Breast epithelium (tissue), 4 donors: Measurements from ENCODE around the gene SLITRK5. TPM values are rescaled to one million over a fixed set of nuclear protein-coding genes. Genes with fewer than 3 reads are reported as not detected.
A peak's percentile ranks its signal among the peaks of the same experiment; 100 is the strongest.

ENCODE experiments used
- DNase-seq, 2 donors: peaks; one replicate each; pipeline ENCODE4 v3.0.0-alpha.2; 2019; ENCODE audit warnings: low spot score in 2 of 2
- H3K27ac ChIP-seq, 2 donors: fragments of 200-600 bp; sonication (generic) in 1 of 2; one replicate each; pipeline ENCODE4 v1.5.1; 2016 to 2019; ENCODE audit warnings: mild to moderate bottlenecking in 1 of 2
- H3K27me3 ChIP-seq, 2 donors: fragments of 200-600 bp; sonication (generic) in 1 of 2; one replicate each; pipeline versions ENCODE4 v1.5.1 to v1.6.0; 2017 to 2019; ENCODE audit warnings: control low read depth in 1 of 2, mild to moderate bottlenecking in 1 of 2
- H3K36me3 ChIP-seq: fragments of 200-600 bp; one replicate; pipeline ENCODE4 v1.5.1; 2019
- H3K4me1 ChIP-seq, 2 donors: fragments of 200-600 bp; sonication (generic); one replicate each; pipeline ENCODE4 v1.5.1; 2016 to 2019; ENCODE audit warnings: control low read depth in 1 of 2
- H3K4me3 ChIP-seq, 3 donors: fragments of 200-600 bp; sonication (generic); 1 replicate in 2 of 3; 2 replicates in 1 of 3; pipeline ENCODE4 v1.5.1; 2016 to 2019; ENCODE audit warnings: mild to moderate bottlenecking in 3 of 3, moderate library complexity in 2 of 3
- H3K9me3 ChIP-seq, 2 donors: fragments of 200-600 bp; sonication (generic) in 1 of 2; one replicate each; pipeline ENCODE4 v1.5.1; 2016 to 2019; ENCODE audit warnings: control low read depth in 1 of 2
- CTCF ChIP-seq, 3 donors: fragments of 450-650 bp; IDR thresholded peaks; one replicate each; pipeline ENCODE4 v1.5.1; 2016 to 2017; ENCODE audit warnings: antibody characterized with exemption in 3 of 3, mild to moderate bottlenecking in 3 of 3, moderate library complexity in 3 of 3
- POLR2A ChIP-seq: fragments of 450-650 bp; IDR thresholded peaks from one replicate; pipeline ENCODE4 v1.6.1; 2016; ENCODE audit warnings: antibody characterized with exemption, mild to moderate bottlenecking, moderate library complexity
- POLR2AphosphoS5 ChIP-seq, 3 donors: sonication (generic); formaldehyde crosslinking; IDR thresholded peaks; one replicate each; pipeline ENCODE4 v1.6.1; 2017; ENCODE audit warnings: antibody characterized with exemption in 3 of 3
- intact Hi-C: fragments of 100-400 bp; cut with DNase I; formaldehyde crosslinking; loops from one replicate; pipeline ENCODE4 v1.15.1; 2023; ENCODE audit warnings: low total_unique reads
- total RNA-seq, 3 donors: library from RNA; depleted of rRNA; stranded (reverse); fragments of >200 nt; gene quantifications; one replicate each; pipeline ENCODE4 v1.1.0, GENCODE V29; 2016

The SLITRK5 gene
- total RNA-seq, 3 donors from 2014 or later, result under 0.01 to 0.73 (median 0.66) TPM

- no peak overlapping the region for H3K27ac ChIP-seq
- H3K4me3 ChIP-seq, result peak overlapping the region; percentile 32 to 70 (median 50)
- intact Hi-C loops, result loop anchor here (10.0 kb wide), 1 partner anchor 1117 kb away; no protein-coding TSS in a partner anchor
- H3K36me3 ChIP-seq, result no peaks in the 10 kb centered on the region
- no peaks in the 10 kb centered on the region for H3K4me1 ChIP-seq
- no peak for TF ChIP-seq POLR2A
- TF ChIP-seq CTCF (IDR thresholded peaks at IDR 0.05), result no peak
- no peak for TF ChIP-seq POLR2AphosphoS5 (IDR thresholded peaks at IDR 0.05)
- peak in 1 of 2 donors; percentile 49 for DNase-seq
- H3K27me3 ChIP-seq, result peaks cover 0 to 49% of the 10 kb centered on the region in 2 donors
- no peaks in the 10 kb centered on the region for H3K9me3 ChIP-seq
Measured at GRCh38 chr13:87677496-87678371, 6.6 kb downstream of the SLITRK5 start.

GRCh38 chr13:87678372-87678752, 7.2 kb downstream of the SLITRK5 start:
- intact Hi-C loops, result loop anchor here (10.0 kb wide), 1 partner anchor 1116 kb away; no protein-coding TSS in a partner anchor
- Histone ChIP-seq H3K9me3 (no peaks in the 10 kb centered on the region), H3K27me3 (peaks cover 0 to 43% of the 10 kb centered on the region in 2 donors), H3K4me1 (no peaks in the 10 kb centered on the region), H3K36me3 (no peaks in the 10 kb centered on the region), H3K4me3 (peak overlapping the region; percentile 32 to 70 (median 50)), H3K27ac (no peak overlapping the region)
- TF ChIP-seq POLR2A (no peak), CTCF (IDR thresholded peaks at IDR 0.05) (no peak), POLR2AphosphoS5 (IDR thresholded peaks at IDR 0.05) (no peak)
- no peak for DNase-seq

GRCh38 chr13:87680298-87680697, 9.1 kb downstream of the SLITRK5 start:
- Histone ChIP-seq H3K27me3 (peaks cover 0 to 24% of the 10 kb centered on the region in 2 donors), H3K27ac (no peak overlapping the region), H3K36me3 (no peaks in the 10 kb centered on the region), H3K4me1 (no peaks in the 10 kb centered on the region), H3K9me3 (no peaks in the 10 kb centered on the region), H3K4me3 (no peak overlapping the region)
- TF ChIP-seq POLR2A, result no peak
- TF ChIP-seq CTCF (IDR thresholded peaks at IDR 0.05), result no peak
- intact Hi-C loops, result no loop called here
- no peak for DNase-seq

GRCh38 chr13:87684850-87685742, 13.9 kb downstream of the SLITRK5 start:
- no peak for DNase-seq
- TF ChIP-seq CTCF (IDR thresholded peaks at IDR 0.05) (no peak), POLR2A (no peak), POLR2AphosphoS5 (IDR thresholded peaks at IDR 0.05) (no peak)
- intact Hi-C loops, result no loop called here

More at GRCh38 chr13:87684850-87685742, 13.9 kb downstream of the SLITRK5 start:
- Histone ChIP-seq H3K27ac (no peak overlapping the region), H3K4me3 (no peak overlapping the region), H3K36me3 (no peaks in the 10 kb centered on the region), H3K4me1 (no peaks in the 10 kb centered on the region), H3K27me3 (no peaks in the 10 kb centered on the region), H3K9me3 (no peaks in the 10 kb centered on the region)
